Measurements from ENCODE around the gene SPAG16.

Gene SPAG16

DNA sequence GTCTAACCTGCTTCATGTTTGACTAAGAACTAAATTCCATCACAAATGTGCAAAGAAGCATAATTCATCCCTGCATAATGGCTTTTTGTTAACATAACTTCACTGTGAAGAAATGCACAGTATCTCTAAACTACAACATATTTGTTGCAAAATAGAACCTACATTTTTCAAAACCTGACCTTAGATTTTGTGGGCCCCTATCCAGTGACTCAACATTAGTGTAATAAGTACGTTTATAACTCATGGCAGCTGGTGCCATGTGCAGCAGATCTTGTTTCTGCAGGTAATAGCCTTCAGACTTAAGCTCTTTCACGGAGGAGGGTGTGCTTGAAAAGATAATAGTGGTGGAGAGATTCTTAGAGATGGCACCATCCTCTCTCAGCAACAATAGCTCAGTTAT, 1098.0 kb downstream of the SPAG16 start:
- Histone ChIP-seq H3K27me3 (ENCODE audit: control insufficient read depth, insufficient read depth, low read length) (no peaks in the 10 kb centered on the region), H3K9me3 (ENCODE audit: control insufficient read depth, insufficient read depth, low read length) (no peaks in the 10 kb centered on the region), H3K36me3 (ENCODE audit: control insufficient read depth, insufficient read depth, low read length) (no peaks in the 10 kb centered on the region), H3K4me1 (ENCODE audit: control insufficient read depth, insufficient read depth, low read length) (no peaks in the 10 kb centered on the region), H3K4me3 (ENCODE audit: low read depth, low read length) (no peak overlapping the region), H3K9ac (ENCODE audit: low read depth, low read length) (no peak overlapping the region), H3K27ac (ENCODE audit: low read depth, low read length) (no peak overlapping the region)

DNA sequence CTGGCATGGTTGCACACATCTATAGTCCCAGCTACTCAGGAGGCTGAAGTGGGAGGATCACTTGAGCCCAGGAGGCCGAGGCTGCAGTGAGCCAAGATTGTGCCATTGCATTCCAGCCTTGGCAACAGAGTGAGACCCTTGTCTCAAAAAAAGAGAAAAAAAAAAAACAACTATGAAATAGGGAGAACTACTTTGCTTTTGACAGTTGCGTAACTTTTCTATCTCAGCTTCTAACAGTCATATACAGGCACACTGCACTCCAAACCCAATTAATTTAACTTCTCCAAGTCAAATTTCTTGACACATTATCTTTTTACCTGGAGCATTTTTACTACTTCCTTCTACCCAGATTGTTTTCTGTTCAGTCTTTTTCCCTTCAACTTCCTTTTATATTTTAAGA, 1102.5 kb downstream of the SPAG16 start:
- no peak overlapping the region for H3K27ac ChIP-seq (ENCODE audit: low read depth, low read length)
- H3K9me3 ChIP-seq (ENCODE audit: control insufficient read depth, insufficient read depth, low read length) = no peaks in the 10 kb centered on the region
- H3K27me3 ChIP-seq (ENCODE audit: control insufficient read depth, insufficient read depth, low read length) = no peaks in the 10 kb centered on the region
- no peaks in the 10 kb centered on the region for H3K4me1 ChIP-seq (ENCODE audit: control insufficient read depth, insufficient read depth, low read length)
- no peaks in the 10 kb centered on the region for H3K36me3 ChIP-seq (ENCODE audit: control insufficient read depth, insufficient read depth, low read length)
- no peak overlapping the region for H3K9ac ChIP-seq (ENCODE audit: low read depth, low read length)
- no peak overlapping the region for H3K4me3 ChIP-seq (ENCODE audit: low read depth, low read length)

DNA sequence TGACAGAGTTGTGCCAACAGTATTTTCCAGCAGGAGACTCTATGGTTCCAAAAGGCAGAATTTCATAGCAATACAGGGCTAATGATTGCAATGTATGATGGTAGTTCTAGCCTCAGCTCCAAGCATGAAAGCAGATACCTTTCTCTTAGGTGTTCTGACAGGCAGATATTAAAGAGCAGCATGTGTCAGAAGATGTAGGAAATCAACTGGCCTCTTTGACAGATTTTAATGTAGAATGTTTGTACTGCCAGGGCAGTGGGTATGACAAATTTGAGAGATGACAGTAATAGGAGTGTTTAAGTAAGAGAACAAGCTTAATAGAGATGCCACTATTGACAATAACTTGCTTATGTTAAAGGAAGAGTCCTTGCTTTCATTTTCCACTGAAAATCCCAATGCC, 1105.1 kb downstream of the SPAG16 start:
- H3K9ac ChIP-seq (ENCODE audit: low read depth, low read length) = no peak overlapping the region
- H3K4me1 ChIP-seq (ENCODE audit: control insufficient read depth, insufficient read depth, low read length) = no peaks in the 10 kb centered on the region
- H3K36me3 ChIP-seq (ENCODE audit: control insufficient read depth, insufficient read depth, low read length) = no peaks in the 10 kb centered on the region
- no peak overlapping the region for H3K4me3 ChIP-seq (ENCODE audit: low read depth, low read length)
- no peak overlapping the region for H3K27ac ChIP-seq (ENCODE audit: low read depth, low read length)
- no peaks in the 10 kb centered on the region for H3K9me3 ChIP-seq (ENCODE audit: control insufficient read depth, insufficient read depth, low read length)
- no peaks in the 10 kb centered on the region for H3K27me3 ChIP-seq (ENCODE audit: control insufficient read depth, insufficient read depth, low read length)

DNA sequence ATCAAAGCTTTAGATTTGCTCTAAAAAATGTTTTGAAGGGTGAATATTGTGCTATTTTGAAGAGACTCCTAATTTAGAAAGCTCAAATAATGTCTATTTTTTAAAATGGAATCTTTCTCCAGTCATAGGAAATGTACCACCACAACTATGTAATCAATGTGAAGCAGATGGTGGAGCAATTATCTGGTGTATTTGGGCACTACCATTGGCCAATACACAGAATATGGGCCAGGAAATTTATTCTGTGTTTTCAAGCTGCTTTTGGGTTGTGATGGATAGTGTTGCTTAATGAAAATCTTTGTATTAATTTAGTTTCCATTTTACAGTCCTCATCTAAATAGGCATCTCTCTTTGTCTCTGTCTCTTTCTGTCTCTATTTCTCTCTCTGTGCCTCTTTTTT, 1109.5 kb downstream of the SPAG16 start:
- no peaks in the 10 kb centered on the region for H3K4me1 ChIP-seq (ENCODE audit: control insufficient read depth, insufficient read depth, low read length)
- H3K27me3 ChIP-seq (ENCODE audit: control insufficient read depth, insufficient read depth, low read length) = no peaks in the 10 kb centered on the region
- H3K4me3 ChIP-seq (ENCODE audit: low read depth, low read length) = no peak overlapping the region
- H3K36me3 ChIP-seq (ENCODE audit: control insufficient read depth, insufficient read depth, low read length) = no peaks in the 10 kb centered on the region
- no peak overlapping the region for H3K27ac ChIP-seq (ENCODE audit: low read depth, low read length)
- no peaks in the 10 kb centered on the region for H3K9me3 ChIP-seq (ENCODE audit: control insufficient read depth, insufficient read depth, low read length)
- H3K9ac ChIP-seq (ENCODE audit: low read depth, low read length) = no peak overlapping the region

DNA sequence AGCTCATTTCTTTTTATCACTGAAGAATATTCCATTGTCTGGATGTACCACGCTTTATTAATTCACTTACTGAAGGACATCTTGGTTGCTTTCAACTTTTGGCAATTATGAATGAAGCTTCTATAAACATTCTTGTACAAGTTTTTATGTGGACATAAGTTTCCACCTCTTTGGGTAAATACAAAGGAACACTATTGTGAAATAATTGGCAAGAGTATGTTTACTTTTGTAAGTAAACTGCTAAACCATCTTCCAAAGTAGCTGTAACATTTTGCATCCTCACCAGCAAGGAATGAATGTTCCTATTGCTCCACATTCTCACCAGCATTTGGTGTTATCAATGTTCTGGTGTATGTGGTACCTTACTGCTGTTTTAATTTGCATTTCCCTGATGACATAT, 1110.8 kb downstream of the SPAG16 start:
- H3K9ac ChIP-seq (ENCODE audit: low read depth, low read length) = no peak overlapping the region
- H3K36me3 ChIP-seq (ENCODE audit: control insufficient read depth, insufficient read depth, low read length) = no peaks in the 10 kb centered on the region
- H3K4me3 ChIP-seq (ENCODE audit: low read depth, low read length) = no peak overlapping the region
- no peak overlapping the region for H3K27ac ChIP-seq (ENCODE audit: low read depth, low read length)
- no peaks in the 10 kb centered on the region for H3K4me1 ChIP-seq (ENCODE audit: control insufficient read depth, insufficient read depth, low read length)
- H3K27me3 ChIP-seq (ENCODE audit: control insufficient read depth, insufficient read depth, low read length) = no peaks in the 10 kb centered on the region
- H3K9me3 ChIP-seq (ENCODE audit: control insufficient read depth, insufficient read depth, low read length) = no peaks in the 10 kb centered on the region

DNA sequence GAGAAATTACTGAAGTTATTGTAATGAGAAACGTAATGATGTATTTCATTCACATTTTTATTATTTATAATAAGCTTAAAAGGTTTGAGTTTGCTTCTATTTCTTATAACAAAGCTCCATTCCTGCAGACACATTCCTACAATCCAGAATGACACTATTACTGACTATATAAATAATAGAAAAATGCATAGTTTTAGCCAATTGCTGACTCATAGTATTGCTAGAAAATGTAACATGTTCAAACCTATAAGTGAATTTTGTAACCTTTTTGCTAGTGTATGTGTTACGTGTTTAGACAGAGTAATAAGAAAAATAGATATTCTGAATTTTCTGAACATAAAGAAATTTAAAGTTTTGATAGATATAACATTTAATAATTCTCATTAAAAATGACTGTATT, 1117.3 kb downstream of the SPAG16 start:
- Histone ChIP-seq H3K27me3 (ENCODE audit: control insufficient read depth, insufficient read depth, low read length) (no peaks in the 10 kb centered on the region), H3K4me1 (ENCODE audit: control insufficient read depth, insufficient read depth, low read length) (no peaks in the 10 kb centered on the region), H3K36me3 (ENCODE audit: control insufficient read depth, insufficient read depth, low read length) (no peaks in the 10 kb centered on the region), H3K9ac (ENCODE audit: low read depth, low read length) (no peak overlapping the region), H3K9me3 (ENCODE audit: control insufficient read depth, insufficient read depth, low read length) (no peaks in the 10 kb centered on the region), H3K27ac (ENCODE audit: low read depth, low read length) (no peak overlapping the region), H3K4me3 (ENCODE audit: low read depth, low read length) (no peak overlapping the region)

DNA sequence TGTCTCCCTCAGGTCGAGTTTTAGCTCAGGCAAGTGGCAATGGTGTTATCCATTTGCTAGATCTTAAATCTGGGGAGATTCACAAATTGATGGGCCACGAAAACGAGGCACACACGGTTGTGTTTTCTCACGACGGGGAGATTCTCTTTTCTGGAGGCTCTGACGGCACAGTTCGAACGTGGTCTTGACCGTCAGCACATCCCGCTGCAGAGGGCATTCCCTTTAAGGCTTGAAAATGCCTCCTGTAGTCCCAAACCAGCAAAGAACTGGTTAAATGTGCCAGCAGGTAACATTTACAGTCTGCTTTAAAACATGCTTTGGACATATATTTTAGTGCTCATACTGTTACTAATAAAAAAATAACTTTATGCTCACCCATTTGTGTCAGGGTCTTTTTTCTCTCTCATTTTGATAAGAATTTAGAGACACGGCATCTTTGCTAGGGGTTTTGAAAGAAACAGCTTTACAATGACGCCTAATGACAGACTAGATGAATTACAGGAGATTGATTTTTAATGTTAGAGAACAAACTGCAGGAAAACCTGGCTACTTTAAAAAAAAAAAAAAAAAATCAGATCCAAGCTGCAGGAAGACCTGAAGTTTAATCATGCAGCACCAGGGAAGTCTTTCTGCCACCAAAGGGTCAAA, 1126.0 kb downstream of the SPAG16 start:
- Histone ChIP-seq H3K27me3 (ENCODE audit: control insufficient read depth, insufficient read depth, low read length) (no peaks in the 10 kb centered on the region), H3K27ac (ENCODE audit: low read depth, low read length) (no peak overlapping the region), H3K4me3 (ENCODE audit: low read depth, low read length) (no peak overlapping the region), H3K9ac (ENCODE audit: low read depth, low read length) (no peak overlapping the region), H3K9me3 (ENCODE audit: control insufficient read depth, insufficient read depth, low read length) (no peaks in the 10 kb centered on the region), H3K36me3 (ENCODE audit: control insufficient read depth, insufficient read depth, low read length) (no peaks in the 10 kb centered on the region), H3K4me1 (ENCODE audit: control insufficient read depth, insufficient read depth, low read length) (peaks cover 2% of the 10 kb centered on the region; the same call in 1 of the 2 replicates)

DNA sequence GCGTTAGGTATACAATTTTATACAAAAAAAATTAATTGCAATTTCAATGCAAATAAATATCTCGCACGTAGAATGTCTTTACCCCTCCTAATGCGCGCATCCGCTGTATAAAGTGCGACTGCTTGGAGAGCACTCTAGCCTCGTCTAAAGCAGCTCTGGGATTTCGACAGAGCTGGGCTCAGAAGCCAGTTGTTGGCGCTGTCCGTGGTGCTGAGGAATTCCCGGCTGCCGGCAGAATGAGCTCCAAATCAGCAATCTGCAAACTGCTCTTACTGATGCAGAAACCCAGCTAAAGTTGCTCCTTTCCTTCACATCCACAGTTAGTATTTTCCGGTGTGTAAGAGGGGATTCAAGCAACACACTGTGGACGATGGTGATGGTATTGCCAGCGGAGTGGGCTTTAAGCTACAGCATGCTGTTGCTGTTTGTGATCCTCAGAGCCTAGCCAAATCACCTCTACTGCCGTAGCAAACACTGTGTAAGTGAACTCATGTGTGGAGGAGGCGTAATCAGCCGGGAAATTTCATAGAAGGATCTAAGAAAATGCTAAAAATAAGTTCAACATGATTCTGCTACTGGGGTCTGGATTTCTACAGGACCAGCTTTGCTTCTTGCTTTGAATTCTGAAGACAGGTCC, 1126.8 kb downstream of the SPAG16 start, which contains the start of gene VWC2L:
VWC2L (plus strand) TSS at position 137 of the 637 bp plus-strand sequence. CDS start 3,140 bp downstream, outside the sequence.
- peaks cover 2% of the 10 kb centered on the region; the same call in 1 of the 2 replicates for H3K4me1 ChIP-seq (ENCODE audit: control insufficient read depth, insufficient read depth, low read length)
- no peak within 1 kb of the TSS for H3K9ac ChIP-seq (ENCODE audit: low read depth, low read length)
- H3K27me3 ChIP-seq (ENCODE audit: control insufficient read depth, insufficient read depth, low read length) = no peaks in the 10 kb centered on the region
- no peaks in the 10 kb centered on the region for H3K9me3 ChIP-seq (ENCODE audit: control insufficient read depth, insufficient read depth, low read length)
- no peak within 1 kb of the TSS for H3K27ac ChIP-seq (ENCODE audit: low read depth, low read length)
- no peaks in the 10 kb centered on the region for H3K36me3 ChIP-seq (ENCODE audit: control insufficient read depth, insufficient read depth, low read length)
- H3K4me3 ChIP-seq (ENCODE audit: low read depth, low read length) = no peak within 1 kb of the TSS

DNA sequence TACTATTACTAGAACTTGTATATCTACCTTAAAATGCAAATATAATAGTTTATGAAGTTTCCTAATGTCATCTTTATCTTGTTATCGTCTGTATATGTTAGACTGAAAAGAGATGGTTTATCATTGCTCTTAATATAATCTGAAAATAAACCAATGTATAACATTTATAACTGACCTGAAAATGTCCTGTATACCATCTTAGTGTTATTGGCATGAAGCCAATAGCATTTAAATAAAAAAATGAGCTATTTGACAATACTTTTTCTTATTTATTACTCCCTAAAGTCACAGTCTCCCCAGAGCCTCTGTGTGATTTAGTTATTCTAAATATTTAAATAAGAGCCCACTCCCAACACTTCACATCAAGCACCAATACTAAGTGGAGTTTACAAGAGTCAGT, 1128.4 kb downstream of the SPAG16 start:
- Histone ChIP-seq H3K9me3 (ENCODE audit: control insufficient read depth, insufficient read depth, low read length) (no peaks in the 10 kb centered on the region), H3K9ac (ENCODE audit: low read depth, low read length) (no peak overlapping the region), H3K4me1 (ENCODE audit: control insufficient read depth, insufficient read depth, low read length) (peaks cover 2% of the 10 kb centered on the region; the same call in 1 of the 2 replicates), H3K4me3 (ENCODE audit: low read depth, low read length) (no peak overlapping the region), H3K27me3 (ENCODE audit: control insufficient read depth, insufficient read depth, low read length) (no peaks in the 10 kb centered on the region), H3K27ac (ENCODE audit: low read depth, low read length) (no peak overlapping the region), H3K36me3 (ENCODE audit: control insufficient read depth, insufficient read depth, low read length) (no peaks in the 10 kb centered on the region)

DNA sequence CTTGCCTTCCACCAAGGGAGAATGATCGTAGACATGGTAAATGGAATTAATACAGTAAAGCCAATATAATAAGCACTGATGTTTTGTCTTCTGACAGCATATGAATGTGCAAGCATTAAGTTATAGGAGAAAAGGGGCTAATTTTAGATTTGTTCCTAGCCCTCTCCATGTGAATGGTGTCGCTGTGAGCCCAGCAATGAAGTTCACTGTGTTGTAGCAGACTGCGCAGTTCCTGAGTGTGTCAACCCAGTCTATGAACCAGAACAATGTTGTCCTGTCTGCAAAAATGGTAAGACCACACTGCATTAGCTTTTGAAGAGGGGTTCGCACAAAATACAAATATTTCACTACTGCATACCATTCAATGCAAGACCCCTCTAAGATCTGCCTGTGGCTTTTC, 1152.2 kb downstream of the SPAG16 start:
- Histone ChIP-seq H3K9me3 (ENCODE audit: control insufficient read depth, insufficient read depth, low read length) (no peaks in the 10 kb centered on the region), H3K36me3 (ENCODE audit: control insufficient read depth, insufficient read depth, low read length) (no peaks in the 10 kb centered on the region), H3K27me3 (ENCODE audit: control insufficient read depth, insufficient read depth, low read length) (no peaks in the 10 kb centered on the region), H3K4me1 (ENCODE audit: control insufficient read depth, insufficient read depth, low read length) (no peaks in the 10 kb centered on the region), H3K4me3 (ENCODE audit: low read depth, low read length) (no peak overlapping the region), H3K27ac (ENCODE audit: low read depth, low read length) (no peak overlapping the region), H3K9ac (ENCODE audit: low read depth, low read length) (no peak overlapping the region)

DNA sequence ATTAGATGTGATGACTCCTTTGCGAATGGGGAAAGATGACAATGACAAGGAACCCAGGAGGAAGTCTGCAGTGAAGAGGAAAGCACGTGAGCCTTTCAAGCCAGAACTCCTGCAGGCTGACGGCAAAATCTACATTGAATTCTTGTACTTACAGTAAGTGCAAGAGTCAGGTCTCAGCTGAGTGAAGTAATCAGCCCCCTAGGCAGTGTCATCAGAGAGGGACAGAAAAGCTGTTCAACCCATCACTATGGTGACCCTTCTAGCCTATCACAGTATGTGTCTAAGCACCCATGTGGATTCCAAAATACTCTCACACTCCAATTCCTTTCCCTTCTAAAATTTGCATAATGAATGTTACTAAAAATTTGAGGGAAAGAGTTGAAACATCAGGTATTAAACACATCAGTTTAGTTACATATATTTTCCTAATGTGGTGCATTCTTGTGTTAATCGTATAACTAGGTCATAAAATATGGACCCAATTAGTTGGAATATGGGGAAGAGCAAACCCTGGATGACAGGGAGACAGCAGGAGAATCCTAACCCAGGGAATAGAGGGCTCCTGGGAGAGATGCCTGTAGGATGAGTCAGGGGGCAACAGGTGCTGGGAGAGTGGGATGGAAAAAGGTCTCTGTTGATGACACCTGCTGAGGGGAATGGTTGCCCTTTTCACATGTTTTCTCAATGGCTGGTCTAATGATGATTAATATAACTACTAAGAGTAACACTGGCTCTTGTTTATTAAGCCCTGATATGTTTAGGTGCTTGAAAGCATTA, 1166.0 kb downstream of the SPAG16 start:
- Histone ChIP-seq H3K9me3 (ENCODE audit: control insufficient read depth, insufficient read depth, low read length) (no peaks in the 10 kb centered on the region), H3K27ac (ENCODE audit: low read depth, low read length) (peak overlapping the region; percentile 62), H3K4me1 (ENCODE audit: control insufficient read depth, insufficient read depth, low read length) (peaks cover 4% of the 10 kb centered on the region; the same call in 1 of the 2 replicates), H3K27me3 (ENCODE audit: control insufficient read depth, insufficient read depth, low read length) (no peaks in the 10 kb centered on the region), H3K4me3 (ENCODE audit: low read depth, low read length) (no peak overlapping the region), H3K36me3 (ENCODE audit: control insufficient read depth, insufficient read depth, low read length) (no peaks in the 10 kb centered on the region), H3K9ac (ENCODE audit: low read depth, low read length) (no peak overlapping the region)
